HepG2 (cell line): ENCODE results near the gene KLHDC8B. TPM values are rescaled to one million over a fixed set of nuclear protein-coding genes. Genes with fewer than 3 reads are reported as not detected.
A peak's percentile ranks its signal among the peaks of the same experiment; 100 is the strongest.

Source experiments
- CBFB ChIP-seq: sonication (generic); formaldehyde crosslinking; IDR thresholded peaks from 2 replicates; pipeline ENCODE4 v1.4.0; 2020; ENCODE audit warnings: missing genetic modification reagents
- CERS6 ChIP-seq: sonication (generic); formaldehyde crosslinking; IDR thresholded peaks from 2 replicates; pipeline ENCODE4 v1.5.0; 2020; ENCODE audit warnings: missing genetic modification reagents
- ELF4 ChIP-seq: sonication (generic); formaldehyde crosslinking; IDR thresholded peaks from 2 replicates; pipeline ENCODE4 v1.5.0; 2020; ENCODE audit warnings: missing genetic modification reagents, mild to moderate bottlenecking, moderate library complexity, borderline replicate concordance
- EP300 ChIP-seq, 3 experiments: sonication (generic) in 1 of 3; formaldehyde crosslinking in 1 of 3; IDR thresholded peaks; 2 replicates each; pipeline versions ENCODE4 v1.5.1 to v1.6.1; 2011 to 2020; ENCODE audit warnings: low read depth in 2 of 3, low read length in 2 of 3, borderline replicate concordance in 1 of 3, improper control_type of control experiment in 1 of 3, mild to moderate bottlenecking in 1 of 3, missing genetic modification reagents in 1 of 3, moderate library complexity in 1 of 3
- FOXO4 ChIP-seq: sonication (generic); formaldehyde crosslinking; conservative IDR thresholded peaks from 2 replicates; pipeline ENCODE4 v1.8.1; 2023; ENCODE audit warnings: missing genetic modification reagents
- GATAD2A ChIP-seq: IDR thresholded peaks from 2 replicates; pipeline ENCODE4 v1.6.1; 2016
- KDM5B ChIP-seq: sonication (generic); formaldehyde crosslinking; IDR thresholded peaks from 2 replicates; pipeline ENCODE4 v1.4.0; 2020; ENCODE audit warnings: missing genetic modification reagents, mild to moderate bottlenecking, borderline replicate concordance
- PATZ1 ChIP-seq: sonication (generic); formaldehyde crosslinking; IDR thresholded peaks from 2 replicates; pipeline ENCODE4 v1.4.0; 2020; ENCODE audit warnings: missing genetic modification reagents
- RARG ChIP-seq: sonication (generic); formaldehyde crosslinking; IDR thresholded peaks from 2 replicates; pipeline ENCODE4 v1.4.0; 2020; ENCODE audit warnings: low read depth, mild to moderate bottlenecking, missing genetic modification reagents
- RFX3 ChIP-seq: IDR thresholded peaks from 2 replicates; pipeline ENCODE4 v1.6.1; 2016; ENCODE audit warnings: missing biosample characterization, missing genetic modification reagents
- SAP130 ChIP-seq: IDR thresholded peaks from 2 replicates; pipeline ENCODE4 v1.6.1; 2016; ENCODE audit warnings: low read depth
- TFAP4 ChIP-seq: sonication (generic); IDR thresholded peaks from 2 replicates; pipeline ENCODE4 v1.6.1; 2016; ENCODE audit warnings: low read depth, borderline replicate concordance
- TFDP1 ChIP-seq: IDR thresholded peaks from 2 replicates; pipeline ENCODE4 v1.6.1; 2016; ENCODE audit warnings: missing compliant biosample characterization, missing genetic modification reagents, borderline replicate concordance
- WIZ ChIP-seq: sonication (generic); formaldehyde crosslinking; IDR thresholded peaks from 2 replicates; pipeline ENCODE4 v1.5.1; 2020; ENCODE audit warnings: mild to moderate bottlenecking, missing genetic modification reagents
- YEATS4 ChIP-seq: sonication (generic); formaldehyde crosslinking; IDR thresholded peaks from 2 replicates; pipeline ENCODE4 v1.4.0; 2020; ENCODE audit warnings: missing genetic modification reagents, borderline replicate concordance
- ZBTB10 ChIP-seq: sonication (generic); formaldehyde crosslinking; IDR thresholded peaks from 2 replicates; pipeline ENCODE4 v1.4.0; 2020; ENCODE audit warnings: missing genetic modification reagents, borderline replicate concordance
- ZFP90 ChIP-seq: sonication (generic); formaldehyde crosslinking; IDR thresholded peaks from 2 replicates; pipeline ENCODE4 v1.8.0; 2022; ENCODE audit warnings: missing genetic modification reagents, mild to moderate bottlenecking, inconsistent platforms, borderline replicate concordance
- ZNF605 ChIP-seq: sonication (generic); formaldehyde crosslinking; IDR thresholded peaks from 2 replicates; pipeline ENCODE4 v1.8.0; 2022; ENCODE audit warnings: mild to moderate bottlenecking, missing genetic modification reagents
- ZNF614 ChIP-seq: IDR thresholded peaks from 2 replicates; pipeline ENCODE4 v1.6.1; 2018; ENCODE audit warnings: missing biosample characterization, missing genetic modification reagents, inconsistent platforms, borderline replicate concordance
- ZNF652 ChIP-seq: IDR thresholded peaks from 2 replicates; pipeline ENCODE4 v1.6.1; 2016; ENCODE audit warnings: low read depth, borderline replicate concordance
- polyA plus RNA-seq, 8 experiments: library from polyadenylated mRNA; depleted of rRNA in 3 of 8; stranded (reverse) in 7 of 8; unstranded in 1 of 8; fragments of >200 nt; fragmentation: Illumina TruSeq in 4 of 8; extraction: Trizol in 4 of 8; gene quantifications; 2 replicates each; pipeline versions ENCODE4 v1.2.1 to v1.2.3, GENCODE V29; 2011 to 2016; ENCODE audit warnings: low read depth in 4 of 8, missing spikeins in 1 of 8, mixed read lengths in 1 of 8; ENCODE audit not compliant: insufficient read depth in 1 of 8
- total RNA-seq, 5 experiments: library from RNA; depleted of rRNA; stranded (reverse); fragments of >200 nt; fragmentation: Illumina TruSeq; extraction: Trizol; gene quantifications; 2 replicates each; pipeline ENCODE4 v1.2.3, GENCODE V29; 2016; ENCODE audit warnings: low read depth in 1 of 5

KLHDC8B gene
- total and polyA plus RNA-seq, 2 of the 13 experiments (the other 11 are each of a cell fraction or from before 2014, with no cell fraction given), result 17.2 to 17.8 TPM

- TF ChIP-seq PATZ1 (CRISPR knock-in tag) (peak; percentile 37; the same call in 1 of the 2 replicates), ZNF605 (CRISPR knock-in tag) (no peak), TFDP1 (no peak), CERS6 (CRISPR knock-in tag) (no peak), ZBTB10 (CRISPR knock-in tag) (no peak), ELF4 (CRISPR knock-in tag) (no peak), TFAP4 (peak; percentile 95), RARG (CRISPR knock-in tag) (no peak), WIZ (CRISPR knock-in tag) (no peak), FOXO4 (no peak), ZNF652 (CRISPR knock-in tag) (no peak), YEATS4 (no peak), RFX3 (CRISPR knock-in tag) (peak; percentile 71), ZNF614 (CRISPR knock-in tag) (no peak), CBFB (CRISPR knock-in tag) (no peak), EP300 (IDR thresholded peaks at IDR 0.05; ENCODE audit: low read depth in 2 of 2, low read length in 2 of 2) (peak in 1 of 2 experiments; percentile 11; a peak in 1 of 4 replicates), EP300 (CRISPR knock-in tag; IDR thresholded peaks at IDR 0.05; ENCODE audit: borderline replicate concordance) (no peak), SAP130 (CRISPR knock-in tag) (peak; percentile 48), KDM5B (no peak), GATAD2A (CRISPR knock-in tag) (no peak), ZFP90 (CRISPR knock-in tag) (no peak)
Measured at GRCh38 chr3:49173116-49173791, 1.9 kb downstream of the KLHDC8B start (continued).
